ENCODE results near the gene KLHL14.
"Not testable (repeated sequence)": the region's sequence is repeated elsewhere in the genome, so short reads cannot be mapped to it uniquely, and the experiment has no call there.

Gene KLHL14

DNA sequence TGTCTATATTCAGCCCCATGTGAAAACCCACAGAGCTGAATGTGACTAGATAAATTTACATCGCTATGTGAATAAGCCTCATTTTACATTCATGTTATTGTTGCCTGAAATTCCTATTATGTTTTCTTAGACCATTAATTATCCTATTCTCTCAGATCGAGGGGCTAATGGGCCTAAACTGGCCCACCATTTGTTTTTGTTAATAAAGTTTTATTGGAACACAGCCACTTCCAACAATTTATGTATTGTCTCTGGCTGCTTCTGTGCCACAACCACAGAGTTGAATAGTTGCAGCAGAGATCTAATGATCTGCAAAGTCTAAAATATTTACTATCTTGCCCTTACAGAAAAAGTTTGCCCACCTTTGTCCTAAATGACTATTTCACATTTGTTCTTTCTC lies 61.0 kb downstream of the KLHL14 start:
- no peak for DNase-seq

DNA sequence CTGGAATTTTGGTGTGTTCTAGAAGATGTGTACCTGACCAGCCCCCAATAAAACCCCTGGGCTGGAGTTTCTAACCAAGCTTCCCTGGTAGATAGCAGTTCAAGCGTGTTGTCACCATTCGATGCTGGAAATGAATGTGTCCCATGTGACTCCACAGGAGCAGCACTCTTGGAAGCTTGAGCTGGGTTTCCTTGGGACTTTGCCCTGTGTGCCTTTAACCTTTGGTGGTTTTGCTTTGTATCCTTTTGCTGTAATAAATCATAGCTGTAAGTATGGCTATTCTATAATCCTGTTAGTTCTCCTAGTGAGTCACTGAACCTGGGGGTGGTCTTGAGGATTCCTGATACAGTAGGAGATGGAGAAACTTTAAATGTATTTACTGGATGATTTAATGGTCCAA lies 65.2 kb downstream of the KLHL14 start:
- no peak for DNase-seq

DNA sequence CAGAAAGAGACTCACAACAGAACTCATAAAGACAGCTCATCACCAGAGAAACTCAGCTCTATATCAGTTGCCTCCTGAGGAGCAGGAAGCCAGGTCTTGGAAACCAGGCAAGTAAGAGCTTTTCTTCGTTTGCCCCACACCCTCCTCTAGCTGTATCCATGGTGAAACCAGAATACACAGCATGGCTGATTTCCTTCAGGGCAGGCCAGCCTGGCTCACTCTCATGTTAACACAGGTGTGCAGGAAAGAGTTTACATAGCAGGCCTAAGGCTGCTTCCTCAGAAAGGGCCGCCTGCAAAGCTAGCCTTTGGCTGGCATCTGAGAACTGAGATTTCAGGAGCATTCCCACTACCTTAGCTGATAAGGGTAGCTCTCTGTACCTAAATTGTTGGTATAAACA lies 65.7 kb downstream of the KLHL14 start:
- no peak for DNase-seq

DNA sequence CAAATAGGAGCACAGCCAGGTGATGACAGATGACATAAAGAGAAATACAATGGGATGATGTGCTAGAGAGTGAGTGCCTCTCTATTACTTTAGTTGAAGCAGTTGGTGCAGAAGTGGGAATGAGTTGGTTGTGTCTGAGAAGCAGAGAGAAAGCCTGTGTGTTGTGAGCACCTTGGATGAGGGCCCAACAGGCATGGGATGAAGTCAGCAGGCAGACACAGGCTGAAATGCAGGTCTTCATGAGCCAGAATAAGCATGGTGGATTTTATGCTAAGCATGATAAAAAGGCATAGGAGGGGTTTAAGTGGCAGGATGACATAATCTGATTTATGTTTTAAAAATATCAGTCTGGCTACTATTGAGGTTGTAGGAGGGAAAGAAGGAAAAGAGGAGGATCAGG lies 71.5 kb downstream of the KLHL14 start:
- no peak for DNase-seq

DNA sequence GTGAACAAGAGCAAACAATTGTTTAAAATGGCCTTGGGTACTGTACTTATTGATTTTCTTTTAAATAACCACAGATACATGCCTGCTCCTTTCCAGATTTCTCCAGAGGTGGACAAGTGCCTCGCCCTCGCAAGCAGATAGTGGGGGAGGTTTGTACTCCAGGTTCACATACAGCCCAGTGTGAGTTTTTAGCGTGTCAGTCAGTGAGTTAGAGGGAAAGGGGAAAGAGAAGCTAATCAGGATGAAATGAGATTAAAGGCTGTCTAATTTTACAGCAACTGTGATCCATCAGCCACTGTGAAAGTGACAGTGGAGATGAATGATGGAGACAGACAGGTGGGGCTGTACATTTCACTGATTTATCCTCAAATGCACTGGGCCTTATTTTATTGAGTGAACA lies 74.7 kb downstream of the KLHL14 start:
- DNase-seq: no peak

DNA sequence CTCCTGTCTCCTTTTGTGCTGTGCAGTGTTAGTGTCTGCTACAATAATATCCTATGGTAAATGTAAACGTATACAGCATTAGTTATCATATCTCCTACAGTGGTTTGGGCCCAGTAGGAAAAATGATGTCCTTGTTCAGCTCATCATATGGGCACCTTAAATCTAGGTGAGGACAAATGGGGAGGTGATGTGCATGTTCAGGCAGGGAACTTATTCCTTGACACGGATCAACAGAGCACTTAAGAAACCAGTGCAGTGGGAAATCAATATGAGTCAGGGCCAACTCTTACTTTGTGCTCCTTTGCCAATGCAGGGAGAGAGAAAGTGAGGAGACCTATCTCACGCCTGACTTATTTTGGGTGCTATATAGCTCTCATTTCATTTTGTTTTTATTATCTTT lies 76.4 kb downstream of the KLHL14 start:
- no peak for DNase-seq

DNA sequence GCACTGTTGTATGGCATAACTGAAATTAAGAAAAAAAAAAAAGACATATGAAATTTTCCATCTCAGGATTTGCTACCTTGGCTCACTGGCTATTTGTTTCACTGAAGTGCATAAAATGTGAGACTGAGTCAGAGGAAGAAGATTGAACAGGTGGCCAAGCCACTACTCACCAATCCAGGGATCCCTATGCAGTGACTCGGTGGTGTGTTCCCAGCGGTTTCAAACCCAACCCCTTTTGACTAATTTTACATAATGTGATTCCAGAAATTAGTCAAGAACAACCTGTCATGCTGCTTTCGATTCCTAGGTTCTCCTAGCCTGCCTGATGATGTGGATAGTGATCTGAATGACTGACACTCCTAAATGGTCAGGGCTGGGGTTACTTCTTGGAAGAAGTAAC lies 77.3 kb downstream of the KLHL14 start:
- no peak for DNase-seq

DNA sequence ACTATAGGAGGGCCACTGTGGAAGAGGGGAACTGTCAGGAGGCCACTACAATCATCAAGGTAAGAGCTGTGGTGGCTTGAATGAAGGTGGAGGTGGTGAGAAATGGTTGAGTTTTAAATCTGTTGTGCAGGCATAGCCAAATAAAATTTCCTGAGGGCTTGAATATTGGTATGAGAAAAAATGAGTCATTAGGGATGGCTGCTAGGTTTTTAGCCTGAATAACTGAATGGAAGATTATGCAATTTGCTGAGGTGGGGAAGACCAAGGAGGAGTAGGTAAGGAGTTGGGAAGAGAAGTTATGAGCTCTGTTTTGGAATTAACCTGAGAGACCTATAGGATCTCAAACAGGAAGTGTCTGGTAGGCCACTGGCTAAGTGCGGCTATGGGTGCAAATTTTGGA lies 84.0 kb downstream of the KLHL14 start:
- DNase-seq: no peak

DNA sequence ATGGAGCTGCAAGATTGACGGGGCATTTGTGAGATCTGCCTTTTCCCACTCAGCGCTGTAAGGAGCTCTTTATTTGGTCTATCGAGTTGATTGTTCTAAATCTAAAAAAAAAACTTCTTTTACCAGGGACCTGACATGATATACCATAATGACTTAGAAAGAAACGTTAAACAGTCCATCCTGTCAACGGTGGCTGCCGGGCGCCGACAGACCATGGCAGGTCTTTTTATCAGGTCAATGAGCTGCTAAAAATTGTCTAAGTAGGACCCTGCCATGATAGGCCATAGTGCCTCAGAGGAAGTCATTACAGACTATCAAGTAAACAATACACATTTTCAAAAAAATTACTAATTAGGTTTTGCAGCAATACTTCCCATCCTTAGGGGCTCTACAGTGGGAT lies 87.9 kb downstream of the KLHL14 start:
- DNase-seq: no peak

DNA sequence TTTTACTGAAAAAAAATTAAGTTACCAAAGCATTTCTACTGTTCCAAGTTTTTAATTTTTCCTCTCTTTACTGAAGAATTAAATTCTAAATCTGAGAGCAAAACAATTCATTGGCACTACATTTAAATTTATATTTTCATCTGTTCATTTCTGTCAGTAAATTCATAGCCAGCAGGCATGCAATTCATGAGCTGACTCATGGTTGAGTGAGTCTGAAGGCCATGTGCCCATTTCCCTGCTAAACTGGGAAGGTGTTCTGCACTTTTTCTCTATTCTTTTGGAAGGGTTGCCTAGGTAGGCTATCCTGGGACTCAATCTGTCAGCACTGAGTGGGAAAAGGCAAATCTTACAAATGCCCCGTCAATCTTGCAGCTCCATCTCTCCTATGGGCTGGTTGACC lies 88.7 kb downstream of the KLHL14 start:
- no peak for DNase-seq

DNA sequence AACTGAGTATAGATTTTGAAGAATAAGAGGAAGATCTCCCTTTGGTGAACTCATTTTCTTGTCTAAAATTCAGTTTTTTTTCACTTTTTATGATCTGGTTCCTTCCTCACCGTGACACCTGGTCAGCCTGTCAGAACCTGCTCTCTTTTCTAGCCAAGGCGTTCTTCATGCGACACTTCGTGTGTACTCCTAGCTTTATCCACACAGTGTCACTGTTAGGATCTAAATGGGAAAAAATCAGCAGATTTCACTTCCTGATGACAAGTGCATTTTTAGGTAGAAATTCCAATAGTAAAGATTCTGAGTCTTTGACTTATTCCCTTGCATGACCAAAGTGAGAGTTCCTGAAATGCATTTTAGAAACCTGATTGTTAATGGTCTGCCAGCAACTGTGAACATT lies 89.8 kb downstream of the KLHL14 start:
- no peak for DNase-seq

DNA sequence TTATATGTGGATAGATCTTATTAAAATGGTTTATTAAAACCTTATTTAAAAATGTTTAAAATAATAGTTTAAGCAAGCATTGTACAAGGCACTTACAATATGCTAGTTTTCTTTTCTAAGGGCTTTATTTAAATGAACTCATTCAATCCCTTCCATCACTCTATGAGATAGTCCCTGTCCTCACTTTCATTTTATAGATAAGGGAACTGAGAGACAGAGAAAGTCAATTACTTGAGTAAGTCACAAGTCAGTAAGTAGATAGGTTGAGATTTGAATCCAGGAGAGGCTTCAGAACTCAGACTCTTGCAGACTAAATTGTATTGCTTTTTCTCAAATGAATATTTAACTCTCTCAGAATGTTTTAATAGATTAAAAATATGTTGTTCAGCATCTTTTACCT lies 95.2 kb downstream of the KLHL14 start:
- DNase-seq: no peak

DNA sequence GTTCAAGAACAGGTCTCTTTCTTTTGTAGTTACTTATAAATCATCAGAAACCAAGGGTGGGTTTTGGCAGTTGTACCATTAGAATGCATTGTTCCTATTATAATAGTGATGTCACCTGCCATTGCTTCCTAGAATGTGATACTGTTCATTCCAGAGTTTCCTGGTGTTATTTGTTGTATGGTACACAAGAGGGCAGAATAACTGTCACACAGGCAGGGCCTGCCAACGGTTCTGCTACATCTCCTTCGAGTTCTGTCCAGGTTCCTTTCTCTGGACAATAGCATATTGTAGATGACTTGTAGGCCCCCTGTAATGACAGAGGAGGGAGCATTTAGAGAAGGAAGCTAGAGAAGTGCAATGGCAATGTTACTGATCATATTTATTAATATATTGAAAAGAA lies 98.3 kb downstream of the KLHL14 start:
- no peak for DNase-seq

DNA sequence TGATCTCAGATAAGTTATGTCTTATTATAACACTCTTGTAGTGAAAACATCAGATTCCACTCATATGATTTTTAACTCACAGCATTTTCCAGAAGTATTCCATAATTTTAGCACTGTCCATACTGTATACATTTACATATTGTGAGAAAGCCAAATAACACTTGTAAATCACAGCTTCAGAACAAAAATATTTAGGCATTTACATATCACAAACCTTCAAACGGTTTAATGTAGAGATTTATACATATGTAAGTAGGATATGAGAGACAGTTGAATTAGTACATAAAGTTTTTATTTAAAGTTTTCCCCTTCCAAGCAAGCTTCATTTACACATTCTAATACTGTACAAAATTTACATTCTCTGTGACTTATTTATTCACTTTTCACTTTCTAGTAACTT lies 100.4 kb downstream of the KLHL14 start:
- no peak for DNase-seq

DNA sequence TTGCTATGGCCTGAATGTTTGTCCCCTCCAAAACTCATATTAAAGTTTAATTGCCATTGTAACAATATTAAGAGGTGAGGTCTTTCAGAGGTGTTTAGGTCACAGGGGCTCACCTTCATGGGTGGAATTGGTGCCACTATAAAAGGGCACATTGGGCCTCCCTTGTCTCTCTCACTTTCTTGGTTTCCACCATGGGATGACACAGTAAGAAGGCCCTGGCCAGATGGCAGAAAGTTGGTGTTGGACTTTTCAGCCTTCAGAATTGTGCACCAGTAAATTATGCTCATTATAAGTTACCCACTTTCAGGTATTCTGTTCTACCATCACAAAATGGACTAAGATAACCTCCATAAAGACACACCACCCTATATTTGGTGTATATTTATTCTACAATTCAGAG lies 102.1 kb downstream of the KLHL14 start:
- DNase-seq: no peak

DNA sequence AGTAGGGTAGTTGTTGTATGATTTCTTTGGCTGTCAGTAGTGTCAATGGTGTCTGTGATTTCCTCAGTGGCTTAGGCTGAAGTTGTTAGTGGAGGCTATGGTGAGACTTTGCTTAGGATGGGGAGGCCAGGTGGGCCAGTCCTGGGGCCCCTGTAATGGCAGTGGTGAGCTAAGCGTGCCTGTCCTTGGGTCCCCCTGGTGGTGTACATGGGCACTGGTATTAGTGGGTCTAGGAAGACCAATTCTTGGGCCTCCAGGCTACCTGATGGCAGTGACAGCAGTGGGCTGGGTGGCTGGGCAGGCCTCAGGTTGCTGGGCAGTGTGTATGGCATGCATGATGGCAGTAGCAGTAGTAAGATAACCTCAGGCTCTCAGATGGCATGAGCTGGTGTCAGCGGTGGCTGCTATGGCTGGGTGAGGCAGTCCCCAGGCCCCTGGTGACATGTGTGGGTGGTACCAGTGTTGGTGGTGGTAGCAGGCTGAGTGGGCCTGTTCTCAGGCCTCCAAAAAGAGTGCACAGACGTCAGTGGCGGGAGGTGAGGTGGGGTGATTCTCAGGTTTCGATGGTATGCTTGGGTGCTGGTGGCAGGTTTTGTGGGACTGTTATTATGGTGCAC lies 103.2 kb downstream of the KLHL14 start:
- no peak for DNase-seq

DNA sequence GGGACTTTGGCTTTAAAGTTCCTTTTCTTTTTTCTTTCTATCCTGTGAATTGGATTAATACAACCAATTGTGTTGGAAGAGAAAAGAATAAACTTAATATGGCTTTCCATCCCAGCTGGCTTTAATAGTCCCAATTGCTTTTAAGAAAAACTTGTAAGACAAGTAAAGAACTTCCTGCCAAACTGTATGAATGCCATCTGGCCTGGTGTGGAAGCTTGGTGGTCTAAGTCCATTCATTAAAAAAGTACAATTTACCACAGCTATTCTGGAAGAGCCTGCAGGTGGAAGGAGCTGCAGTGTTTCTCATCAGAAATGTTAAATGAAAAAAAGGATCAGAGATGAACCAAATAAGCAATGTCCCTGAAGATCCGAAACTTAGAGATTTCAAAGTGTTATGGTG lies 103.9 kb downstream of the KLHL14 start:
- no peak for DNase-seq

DNA sequence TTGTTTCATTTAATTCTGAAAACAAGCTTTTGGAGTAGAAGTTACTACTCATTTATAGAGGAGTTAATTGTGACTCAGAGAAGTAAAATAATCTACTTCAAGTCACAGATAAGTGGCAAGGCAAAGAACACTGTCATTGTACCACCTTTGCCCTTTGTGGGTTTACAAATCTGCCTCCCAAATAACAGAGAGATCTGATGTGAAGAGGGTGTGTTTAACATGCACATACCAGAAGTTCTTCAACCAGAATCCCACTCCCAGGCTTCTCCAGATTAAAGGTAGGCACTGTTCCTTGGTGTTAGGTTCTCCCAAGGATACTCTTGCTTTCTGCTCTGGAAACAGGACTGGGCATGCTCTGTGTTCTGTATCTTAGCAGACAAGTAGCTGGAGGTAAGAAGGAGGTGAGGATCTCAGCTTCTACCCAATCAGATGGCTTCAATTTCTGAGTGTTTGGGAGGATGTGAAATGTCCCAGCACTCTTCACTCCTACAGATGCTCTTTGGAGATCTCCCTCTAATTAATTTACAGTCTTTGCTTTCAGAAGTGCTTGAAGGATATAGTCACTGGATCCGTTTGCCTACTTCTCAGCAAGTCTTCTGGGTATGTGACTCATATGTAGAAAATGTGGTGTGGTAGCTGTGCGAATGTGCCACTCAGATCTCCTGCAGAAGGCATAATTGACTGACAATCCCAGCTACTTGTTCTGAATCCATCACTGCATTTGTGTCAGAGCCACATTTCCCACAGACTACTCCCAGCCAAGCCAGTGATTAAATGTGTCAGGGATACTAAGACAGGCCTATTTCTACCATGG lies 111.1 kb downstream of the KLHL14 start:
- DNase-seq: no peak

DNA sequence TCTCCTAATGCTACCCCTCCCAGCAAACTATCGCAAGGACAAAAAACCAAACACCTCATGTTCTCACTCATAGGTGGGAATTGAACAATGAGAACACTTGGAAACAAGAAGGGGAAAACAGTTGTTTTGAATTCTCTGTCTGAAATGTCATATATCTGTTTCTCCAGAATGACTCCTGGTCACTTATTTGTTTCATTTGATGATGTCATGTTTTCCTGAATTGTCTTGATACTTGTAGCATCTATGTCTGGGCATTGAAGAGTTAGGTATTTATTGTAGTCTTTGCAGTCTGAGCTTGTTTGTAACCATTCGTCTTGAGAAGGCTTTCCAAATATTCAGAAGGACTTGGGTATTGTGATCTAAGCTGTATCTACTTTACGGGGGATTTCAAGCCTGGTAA lies 118.3 kb downstream of the KLHL14 start:
- not testable (repeated sequence) for DNase-seq

DNA sequence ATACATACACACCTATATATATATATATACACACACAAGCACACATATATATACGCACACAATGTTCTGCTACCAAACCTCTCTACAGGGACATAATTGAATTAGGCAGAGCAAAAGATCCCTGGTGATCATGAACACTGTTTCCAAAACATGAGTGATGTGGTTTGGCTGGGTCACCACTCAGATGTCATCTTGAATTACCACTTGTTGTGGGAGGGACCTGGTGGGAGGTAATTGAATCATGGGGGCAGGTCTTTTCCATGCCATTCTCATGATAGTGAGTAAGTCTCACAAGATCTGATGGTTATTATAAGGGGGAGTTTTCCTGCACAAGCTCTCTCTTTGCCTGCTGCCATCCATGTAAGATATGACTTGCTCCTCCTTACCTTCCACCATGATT lies 135.2 kb downstream of the KLHL14 start:
- DNase-seq: not testable (repeated sequence)

DNA sequence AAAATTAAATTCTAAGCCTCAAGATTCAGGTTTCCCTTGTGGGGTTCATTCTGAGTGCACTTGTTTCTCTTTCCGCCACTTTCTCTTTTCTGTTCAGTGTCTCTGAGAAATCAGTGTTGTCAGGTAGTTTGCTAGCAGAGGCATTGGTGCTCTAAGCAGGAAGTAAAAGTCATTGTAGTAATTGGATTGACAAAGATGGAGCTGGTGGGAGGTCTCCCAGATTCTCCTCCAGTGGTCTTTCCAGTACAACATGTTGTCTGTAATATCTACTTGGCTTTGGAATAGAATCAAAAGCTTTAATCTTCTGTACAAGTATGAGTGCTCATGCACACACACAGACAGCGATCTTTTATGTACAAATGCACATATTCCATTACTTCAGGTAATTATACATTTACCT lies 135.6 kb downstream of the KLHL14 start:
- DNase-seq: no peak

DNA sequence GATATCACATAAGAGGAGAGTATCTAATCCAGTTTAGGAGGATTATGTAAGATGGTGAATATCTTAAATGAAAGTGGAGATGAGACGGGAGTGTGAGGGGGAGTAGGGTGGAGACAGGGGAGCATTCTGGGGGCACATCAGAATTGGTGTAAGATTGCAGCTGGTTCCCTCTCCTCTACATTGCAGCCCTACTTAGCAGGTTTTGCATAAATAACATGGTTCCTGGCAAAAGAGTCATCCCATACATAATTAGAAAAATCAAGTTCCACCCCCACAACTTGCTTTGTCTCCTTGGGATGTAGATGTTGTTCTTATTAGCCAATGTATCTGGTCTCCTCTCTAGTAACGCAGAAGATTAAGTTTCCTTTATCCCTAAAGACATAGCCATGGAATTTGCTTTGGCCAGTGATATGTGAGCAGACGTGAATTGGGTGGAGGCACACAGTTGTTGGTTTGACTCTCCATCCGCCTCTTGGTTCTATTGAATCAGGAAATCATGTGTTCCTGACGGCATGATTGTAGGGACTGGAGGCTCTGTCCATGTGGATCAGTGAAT lies 137.9 kb downstream of the KLHL14 start:
- DNase-seq: no peak

DNA sequence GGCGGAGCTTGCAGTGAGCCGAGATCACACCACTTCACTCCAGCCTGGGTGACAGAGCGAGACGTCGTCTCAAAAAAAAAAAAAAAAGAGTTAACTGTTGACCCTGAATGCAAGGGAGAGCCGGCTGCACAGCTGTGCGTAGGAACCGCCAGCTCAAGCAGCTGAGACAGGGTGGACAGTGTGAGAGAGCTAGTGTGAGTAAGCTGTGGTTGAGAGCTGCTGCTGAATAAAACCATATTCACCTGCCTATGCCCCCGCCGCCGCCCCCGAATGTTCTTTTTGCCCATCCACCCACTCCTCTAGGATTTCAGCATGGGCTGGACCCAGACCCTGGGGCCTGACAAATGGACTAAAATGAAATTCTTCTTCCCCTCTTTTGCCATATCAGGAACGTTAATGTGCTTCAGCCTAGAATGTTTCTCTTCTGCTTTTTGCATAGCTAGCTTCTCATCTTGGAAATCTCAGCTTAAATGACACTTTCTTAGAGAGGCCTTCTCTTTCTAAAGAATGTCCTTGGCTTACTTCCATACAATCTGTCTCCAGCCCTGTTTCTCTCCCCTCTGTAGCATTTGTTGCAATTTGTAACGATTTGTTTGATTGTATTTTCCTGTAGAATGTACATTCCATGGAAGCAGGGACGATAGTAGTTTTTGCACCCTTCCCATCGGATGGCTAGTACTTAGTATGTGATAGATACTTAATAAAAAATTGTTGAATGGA lies 142.7 kb downstream of the KLHL14 start:
- no peak for DNase-seq

DNA sequence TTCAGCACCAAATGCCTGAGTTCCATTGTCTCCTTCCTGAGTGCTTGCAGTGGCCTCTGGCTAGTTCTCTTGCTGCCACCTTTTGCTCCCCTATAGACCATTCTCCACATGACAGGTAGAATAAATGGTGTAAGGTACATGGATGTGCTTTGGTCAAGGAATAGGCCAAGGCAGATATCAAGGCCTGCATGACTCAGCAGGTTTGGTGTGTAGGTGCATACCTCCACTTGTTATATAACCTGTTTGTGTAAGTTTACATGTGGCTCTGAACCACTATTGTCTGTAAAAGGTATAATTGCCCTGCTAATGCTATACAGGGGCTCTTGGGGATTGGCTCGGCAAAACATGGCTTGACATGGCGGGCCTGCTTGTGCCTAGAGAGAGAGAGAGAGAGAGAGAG lies 143.5 kb downstream of the KLHL14 start:
- no peak for DNase-seq

All from right forelimb (tissue), 1 donor.